OCI-LY7 (cell line): ENCODE results near the gene HLA-DQB1.

Experiments used
- EZH2phosphoT487 ChIP-seq: fragments of 200-600 bp; sonication (generic); IDR thresholded peaks from 2 replicates; pipeline ENCODE4 v1.6.1; 2018; ENCODE audit warnings: low read depth, borderline replicate concordance, mild to moderate bottlenecking, mixed run types, antibody characterized with exemption, low read length, moderate library complexity, mixed read lengths
- TF ChIP-seq, protein P1 (sequence below): fragments of 200-600 bp; sonication (generic); conservative IDR thresholded peaks from 2 replicates; pipeline ENCODE4 v1.5.1; 2014; ENCODE audit warnings: mild to moderate bottlenecking, antibody characterized with exemption, low read length, moderate library complexity, mixed read lengths

DNA sequence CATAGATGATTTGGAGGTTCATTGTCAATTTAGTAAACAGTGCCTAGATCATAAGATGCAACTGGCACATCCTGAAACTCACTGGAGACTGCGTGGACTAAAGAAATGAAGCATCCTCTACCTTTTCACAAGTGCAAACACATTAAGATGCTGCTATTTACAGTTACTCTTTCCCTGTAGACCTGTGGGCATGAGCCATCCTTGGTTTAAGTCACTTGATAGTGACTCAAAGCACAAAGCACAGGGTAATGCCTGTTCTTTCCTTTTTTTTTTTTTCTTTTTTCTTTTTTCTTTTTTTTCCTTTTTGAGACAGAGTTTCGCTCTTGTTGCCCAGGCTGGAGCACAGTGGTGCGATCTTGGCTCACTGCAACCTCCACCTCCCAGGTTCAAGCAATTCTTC lies 39.2 kb downstream of the HLA-DQB1 start:
- TF ChIP-seq, protein P1, sequence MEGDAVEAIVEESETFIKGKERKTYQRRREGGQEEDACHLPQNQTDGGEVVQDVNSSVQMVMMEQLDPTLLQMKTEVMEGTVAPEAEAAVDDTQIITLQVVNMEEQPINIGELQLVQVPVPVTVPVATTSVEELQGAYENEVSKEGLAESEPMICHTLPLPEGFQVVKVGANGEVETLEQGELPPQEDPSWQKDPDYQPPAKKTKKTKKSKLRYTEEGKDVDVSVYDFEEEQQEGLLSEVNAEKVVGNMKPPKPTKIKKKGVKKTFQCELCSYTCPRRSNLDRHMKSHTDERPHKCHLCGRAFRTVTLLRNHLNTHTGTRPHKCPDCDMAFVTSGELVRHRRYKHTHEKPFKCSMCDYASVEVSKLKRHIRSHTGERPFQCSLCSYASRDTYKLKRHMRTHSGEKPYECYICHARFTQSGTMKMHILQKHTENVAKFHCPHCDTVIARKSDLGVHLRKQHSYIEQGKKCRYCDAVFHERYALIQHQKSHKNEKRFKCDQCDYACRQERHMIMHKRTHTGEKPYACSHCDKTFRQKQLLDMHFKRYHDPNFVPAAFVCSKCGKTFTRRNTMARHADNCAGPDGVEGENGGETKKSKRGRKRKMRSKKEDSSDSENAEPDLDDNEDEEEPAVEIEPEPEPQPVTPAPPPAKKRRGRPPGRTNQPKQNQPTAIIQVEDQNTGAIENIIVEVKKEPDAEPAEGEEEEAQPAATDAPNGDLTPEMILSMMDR = no peak
- TF ChIP-seq EZH2phosphoT487 = no peak
